Pulmonary artery endothelial cell (primary cell): ENCODE data around the gene ZNF662. TPM values are rescaled to one million over a fixed set of nuclear protein-coding genes. Genes with fewer than 3 reads are reported as not detected.

Source experiments
- DNase-seq: peaks from one replicate; pipeline ENCODE4 v3.0.0-alpha.2; 2011; ENCODE audit warnings: low read depth, low spot score
- total RNA-seq: library from RNA; depleted of rRNA; stranded (reverse); fragments of >200 nt; gene quantifications from 2 replicates; pipeline ENCODE4 v1.2.3, GENCODE V29; 2014

The ZNF662 gene
- total RNA-seq, 1 donor from 2014 or later: 1.3 TPM

GRCh38 chr3:42886294-42886822 is 19.6 kb upstream of the ZNF662 start:
- no peak for DNase-seq

DNA sequence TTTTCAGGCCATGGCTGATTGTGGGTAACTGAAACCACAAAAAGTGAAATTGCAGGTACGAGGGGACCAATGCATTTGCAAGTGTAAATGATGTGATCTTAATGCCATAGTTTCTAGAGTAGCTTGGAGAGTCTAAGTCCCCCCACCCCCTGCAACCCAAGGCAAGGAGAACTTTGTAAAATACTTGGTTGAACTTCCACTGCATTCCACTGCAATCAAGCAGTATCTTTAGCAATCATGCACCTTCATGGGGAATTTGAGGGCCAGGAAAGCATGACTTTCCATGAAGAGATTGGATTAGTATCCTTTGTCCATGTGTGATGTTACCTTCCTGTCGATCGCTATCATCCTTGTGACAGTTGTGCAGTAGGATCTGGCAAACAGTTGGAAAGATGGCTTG is 18.9 kb upstream of the ZNF662 start:
- DNase-seq: no peak

DNA sequence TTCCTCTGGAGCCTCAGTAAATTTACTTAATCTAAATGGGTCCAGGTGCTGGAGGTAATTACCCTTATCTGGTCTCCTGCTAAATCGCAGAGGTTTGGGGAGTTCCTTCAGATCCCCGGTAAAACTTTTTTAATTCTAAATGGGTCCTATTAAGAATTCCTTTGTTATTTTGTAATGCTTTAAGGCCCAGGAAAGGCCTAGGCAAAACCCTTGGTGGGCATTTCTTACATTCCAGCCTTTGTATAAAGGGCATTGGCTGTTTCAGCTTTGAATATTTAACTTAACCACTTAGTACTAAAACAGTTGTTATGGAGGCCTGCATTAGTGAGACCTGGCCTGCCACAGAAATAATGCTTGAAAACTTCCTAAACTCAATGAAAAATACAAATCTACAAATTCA is 14.9 kb upstream of the ZNF662 start:
- DNase-seq: no peak

GRCh38 chr3:42892169-42892568 is 13.8 kb upstream of the ZNF662 start:
- DNase-seq: no peak

DNA sequence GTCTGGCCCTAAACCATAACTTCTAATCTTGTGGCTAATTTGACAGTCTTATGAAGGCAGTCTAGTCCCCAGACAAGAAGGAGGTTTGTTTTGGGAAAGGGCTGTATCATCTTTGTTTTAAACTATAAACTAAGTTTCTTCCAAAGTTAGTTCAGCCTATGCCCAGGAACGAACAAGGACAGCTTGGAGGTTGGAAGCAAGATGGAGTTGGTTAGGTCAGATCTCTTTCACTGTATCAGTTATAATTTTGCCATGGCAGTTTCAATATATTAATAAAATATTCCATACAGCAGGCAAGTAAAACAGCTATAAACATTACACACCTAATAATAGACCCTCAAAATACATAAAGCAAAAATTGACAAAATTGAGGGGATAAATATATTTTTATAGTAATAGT is 13.1 kb upstream of the ZNF662 start:
- no peak for DNase-seq

DNA sequence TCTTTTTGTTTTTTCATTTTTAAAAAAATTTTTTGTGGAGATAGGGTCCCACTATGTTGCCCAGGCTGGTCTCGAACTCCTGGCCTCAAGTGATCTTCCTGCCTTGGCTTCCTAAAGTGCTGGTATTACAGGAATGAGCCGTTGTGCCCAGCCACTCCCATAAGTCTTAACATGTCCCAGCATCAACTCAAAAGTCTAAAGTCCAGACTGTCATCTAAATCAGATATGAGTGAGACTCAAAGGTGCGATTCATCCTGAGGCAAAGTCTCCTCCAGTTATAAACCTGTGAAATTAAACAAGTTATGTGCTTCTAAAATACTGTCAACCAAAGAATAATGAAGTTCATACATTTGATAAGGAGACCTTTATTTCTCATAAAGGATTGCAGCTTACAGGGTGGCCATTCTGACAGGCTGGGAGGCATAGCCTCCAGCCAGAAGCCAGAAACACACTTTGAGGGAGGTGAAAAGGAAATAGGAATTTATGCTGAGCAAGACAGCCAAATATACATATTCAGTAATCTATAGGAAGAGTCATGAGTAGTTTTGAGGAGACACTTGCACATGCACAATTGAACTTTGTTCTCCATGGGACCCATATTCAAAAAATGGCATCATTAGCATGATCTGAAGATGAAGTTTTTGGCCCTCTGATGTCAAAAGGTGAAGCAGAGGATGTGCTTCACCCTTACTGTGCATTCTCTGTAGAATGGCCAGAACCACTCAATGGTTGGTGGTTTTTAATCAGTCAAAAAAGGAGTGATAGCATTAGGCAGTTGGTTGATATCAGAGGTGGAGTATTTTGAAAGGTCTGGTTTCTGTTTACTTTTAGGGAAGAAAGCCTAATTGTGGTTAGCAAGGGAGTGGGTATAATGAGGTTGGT is 11.0 kb upstream of the ZNF662 start:
- no peak for DNase-seq

DNA sequence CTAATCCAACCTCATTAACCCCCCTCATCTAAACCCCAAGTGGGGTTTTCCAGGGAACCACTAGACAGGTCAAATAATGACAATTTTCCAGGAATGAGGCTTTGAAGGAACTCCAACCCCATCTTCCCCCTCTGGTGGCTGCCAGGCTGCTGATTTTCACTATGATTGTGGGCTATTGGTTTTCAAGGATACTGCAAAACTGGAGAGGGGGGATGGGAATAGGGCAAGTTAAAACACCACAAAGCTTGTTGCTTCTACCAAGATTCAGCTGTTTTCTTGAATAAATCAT is 10.4 kb upstream of the ZNF662 start:
- DNase-seq: no peak

DNA sequence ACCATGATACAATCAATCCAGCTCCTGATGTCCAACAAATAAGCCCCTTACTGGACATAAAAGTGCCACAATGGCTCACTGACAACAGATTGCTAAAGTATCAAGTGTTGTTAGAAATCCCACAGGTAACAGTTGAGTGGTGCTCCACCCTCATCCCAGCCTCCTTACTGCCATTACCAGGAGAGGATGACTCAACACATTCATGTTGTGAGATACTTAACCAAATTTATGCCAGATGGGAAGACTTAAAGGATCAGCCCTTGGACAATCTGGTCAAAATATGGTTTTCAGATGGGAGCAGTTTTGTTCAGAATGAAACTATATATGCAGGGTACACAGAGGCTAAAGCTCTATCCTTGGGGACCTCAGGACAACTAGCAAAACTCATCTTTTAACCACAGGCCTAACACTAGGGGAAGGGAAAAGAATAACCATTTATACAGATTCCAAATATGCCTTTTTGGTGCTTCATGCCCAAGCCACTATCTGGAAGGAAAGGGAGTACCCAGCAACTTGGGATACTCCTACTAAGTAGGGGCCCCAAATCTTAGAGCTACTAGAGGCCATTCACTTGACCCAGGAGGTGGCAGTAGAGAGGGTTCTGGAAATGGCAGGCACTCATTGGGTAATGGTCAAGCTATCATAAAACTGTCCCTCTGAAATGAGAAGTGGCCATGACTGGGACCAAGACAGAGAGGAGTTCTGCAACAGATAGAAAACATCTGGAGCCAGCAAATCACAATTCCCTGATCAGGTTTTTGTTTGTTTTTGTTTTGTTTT is 6.9 kb upstream of the ZNF662 start:
- no peak for DNase-seq

GRCh38 chr3:42900226-42901072 is 5.5 kb upstream of the ZNF662 start:
- no peak for DNase-seq

DNA sequence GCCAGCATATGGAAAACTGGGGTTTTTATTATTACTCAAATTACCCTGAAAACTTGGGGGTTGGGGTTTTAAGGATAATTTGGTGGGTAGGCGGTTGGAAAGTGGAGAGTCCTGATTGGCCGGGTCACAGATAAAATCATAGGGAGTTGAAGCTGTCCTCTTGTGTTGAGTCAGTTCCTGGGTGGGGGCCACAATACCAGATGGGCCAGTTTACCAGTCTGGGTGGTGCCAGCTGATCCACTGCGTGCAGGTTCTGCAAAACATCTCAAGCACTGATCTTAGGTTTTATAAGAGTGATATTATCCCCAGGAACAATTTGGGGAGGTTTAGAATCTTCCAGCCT is 4.9 kb upstream of the ZNF662 start:
- no peak for DNase-seq

DNA sequence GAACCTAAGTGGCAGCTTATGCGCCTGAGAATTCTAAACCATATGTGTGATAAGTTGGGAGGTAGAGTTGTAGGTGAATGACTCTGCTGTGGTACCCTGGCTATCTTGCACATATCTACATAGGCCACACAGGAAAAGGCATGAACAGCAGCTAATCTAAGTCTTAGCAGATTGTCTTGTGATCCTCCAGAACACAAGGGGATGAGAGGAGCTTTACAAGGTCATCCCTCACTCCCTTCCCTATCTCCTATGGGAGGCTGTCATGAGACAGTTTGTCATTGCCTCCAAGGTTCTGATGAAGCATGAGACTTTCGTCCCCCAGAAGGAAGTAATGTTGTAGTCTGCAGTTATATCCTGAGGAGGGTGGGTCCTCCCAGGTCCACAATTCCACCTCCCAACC is 3.7 kb upstream of the ZNF662 start:
- DNase-seq: no peak

- no peak for DNase-seq
Measured at GRCh38 chr3:42904076-42904475, 1.9 kb upstream of the ZNF662 start.

DNA sequence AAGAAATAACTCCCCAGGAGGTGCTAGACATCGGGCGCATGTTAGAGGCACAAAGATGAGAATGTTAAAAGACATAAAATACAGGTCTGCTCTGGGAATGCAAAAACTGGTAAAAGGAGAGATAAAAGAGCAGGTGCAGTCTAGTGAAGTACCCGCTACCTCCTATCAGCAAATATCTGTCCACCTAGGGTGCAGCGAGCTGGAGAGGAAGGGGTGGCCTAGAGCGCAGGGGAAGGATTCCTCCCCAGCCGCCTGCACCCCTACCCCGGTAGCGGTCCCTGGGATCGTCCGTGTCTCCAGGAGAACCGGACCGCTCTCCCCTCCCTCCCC is 237 bp upstream of the ZNF662 start:
- no peak for DNase-seq

GRCh38 chr3:42906848-42907183 is 874 bp downstream of the ZNF662 start:
- no peak for DNase-seq

DNA sequence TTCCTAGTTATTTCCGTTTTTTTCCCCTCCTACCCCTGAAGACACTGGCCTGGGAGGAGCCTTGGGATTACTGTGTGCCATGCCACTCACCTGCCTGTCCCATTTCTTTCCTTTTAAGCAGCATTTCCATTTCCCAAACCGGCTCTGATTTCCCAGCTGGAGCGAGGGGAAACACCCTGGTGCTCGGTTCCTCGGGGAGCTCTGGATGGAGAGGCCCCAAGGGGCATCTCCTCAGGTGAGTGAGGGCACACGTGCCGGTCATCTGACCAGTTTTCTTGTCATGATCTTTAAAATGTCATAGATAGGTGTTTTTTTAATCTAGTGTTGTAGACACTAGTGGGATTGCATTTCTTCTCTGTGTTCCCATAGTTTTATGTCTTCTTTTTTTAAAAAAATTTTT is 2.7 kb downstream of the ZNF662 start:
- no peak for DNase-seq

DNA sequence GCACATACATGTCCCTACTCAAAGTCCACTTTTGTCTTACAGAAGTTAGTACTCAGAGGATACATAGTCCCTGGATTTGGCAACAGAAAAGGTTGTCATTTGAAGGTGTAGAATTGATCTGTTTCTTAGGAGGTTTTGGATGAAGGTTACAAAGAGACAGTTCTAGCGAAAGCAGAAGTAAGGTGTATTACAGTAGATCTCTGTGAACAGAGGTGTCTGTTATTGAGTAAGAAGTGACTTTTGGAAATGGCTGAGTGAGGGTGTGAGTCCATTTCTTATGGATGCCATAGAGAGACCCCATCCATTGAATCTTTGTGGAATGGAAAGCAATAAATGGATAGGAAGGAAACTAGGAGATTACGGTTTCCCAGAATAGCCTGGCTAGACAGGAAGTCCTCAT is 5.6 kb downstream of the ZNF662 start:
- no peak for DNase-seq

GRCh38 chr3:42914771-42915515 is 9.0 kb downstream of the ZNF662 start:
- DNase-seq: no peak

DNA sequence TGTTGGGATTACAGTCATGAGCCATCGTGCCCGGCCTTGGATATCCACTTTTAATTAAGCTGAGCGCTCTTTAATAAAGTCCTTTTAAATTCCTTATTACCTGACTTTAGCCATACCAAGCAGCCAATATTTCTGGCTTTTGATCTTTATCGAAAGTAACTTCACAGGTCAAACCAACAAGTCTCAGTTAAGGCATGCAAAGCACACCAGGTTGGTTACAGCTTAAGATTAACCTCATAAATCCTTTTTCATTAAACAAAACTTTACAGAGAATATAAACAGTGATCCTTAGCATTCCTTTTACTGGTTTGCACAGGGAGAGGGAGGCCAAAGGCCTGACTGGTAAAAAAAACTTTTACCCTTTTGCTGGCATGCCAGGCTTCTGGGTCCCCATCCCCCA is 17.7 kb downstream of the ZNF662 start:
- DNase-seq: no peak

DNA sequence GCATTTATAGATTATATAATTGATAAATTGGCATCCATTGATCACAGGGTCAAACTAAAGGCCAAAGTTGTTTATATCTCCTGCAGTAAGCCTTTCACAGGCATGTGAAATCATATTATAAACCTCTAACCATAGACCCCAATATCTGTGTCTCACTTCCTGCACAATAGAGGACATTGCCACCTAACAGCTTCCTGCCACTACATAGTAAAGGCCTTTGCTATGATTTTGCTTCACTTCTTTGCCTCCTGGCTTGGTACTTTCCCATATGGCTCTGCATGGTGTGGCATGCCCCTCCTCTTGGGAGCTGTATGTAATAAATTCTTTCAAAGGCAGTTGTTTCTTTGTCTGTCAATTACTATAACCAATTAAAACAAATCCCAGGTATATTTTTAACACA is 20.4 kb downstream of the ZNF662 start:
- DNase-seq: no peak

DNA sequence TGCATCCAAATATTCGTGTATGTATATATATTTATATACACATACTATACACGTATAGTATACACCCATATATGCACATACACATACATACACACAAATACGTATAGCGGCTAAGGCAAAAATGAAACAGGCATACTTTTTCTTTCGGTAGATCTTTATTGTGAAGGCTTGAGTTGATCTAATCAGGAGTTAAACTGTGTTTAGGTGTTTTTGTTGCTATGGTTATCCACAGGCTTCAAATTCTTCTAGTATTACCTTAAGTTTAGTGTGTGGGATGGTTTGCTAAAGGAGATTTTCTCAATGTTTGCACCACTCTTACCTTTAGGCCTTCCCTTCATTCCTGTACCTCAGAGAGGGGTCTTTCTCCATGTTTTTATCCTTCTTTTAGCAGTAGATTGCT is 28.2 kb downstream of the ZNF662 start:
- no peak for DNase-seq

DNA sequence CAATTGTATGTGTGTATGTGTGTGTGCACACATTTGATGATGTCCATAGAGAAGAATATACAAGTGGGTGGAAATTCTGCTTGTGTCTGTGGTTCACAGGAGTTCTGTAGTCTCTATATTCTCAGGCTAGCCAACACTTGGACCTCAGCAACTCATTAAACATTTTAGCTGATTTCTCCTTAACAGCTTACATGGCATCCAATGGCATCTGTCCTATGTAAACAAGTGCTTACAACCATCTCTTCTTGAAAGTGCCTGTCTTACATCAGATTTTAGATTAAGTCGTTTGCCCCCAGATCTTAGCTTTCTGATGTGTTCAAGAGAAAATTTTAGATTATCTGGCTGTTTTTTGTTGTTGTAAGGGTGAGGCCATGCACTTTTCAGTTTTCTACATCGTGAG is 29.0 kb downstream of the ZNF662 start:
- no peak for DNase-seq

DNA sequence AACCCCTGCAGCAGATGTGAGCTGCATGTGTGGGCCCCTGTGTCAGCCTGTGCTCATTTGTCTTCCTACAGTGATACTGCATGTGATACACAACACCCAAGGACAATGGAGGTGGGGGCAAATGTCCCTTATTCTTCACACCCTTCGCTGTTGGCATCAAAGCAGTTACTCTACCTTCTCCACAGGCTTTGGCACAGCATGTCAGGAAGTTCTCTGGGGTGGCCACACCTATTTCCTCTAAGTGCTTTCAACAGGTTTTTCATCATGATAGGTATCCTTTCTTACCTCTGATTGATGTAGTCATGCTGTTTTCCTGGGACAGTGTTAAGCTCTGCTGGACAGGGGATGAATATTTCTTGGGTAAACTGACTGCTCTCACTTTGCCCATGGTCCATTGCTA is 29.5 kb downstream of the ZNF662 start:
- DNase-seq: no peak
